RWPE2 (cell line): ENCODE data around the gene PRR7.

Experiments used
- ATAC-seq: fragments of 200-7000 bp; cut with Tn5 transposase; 3 replicates; pipeline ENCODE4 v1.9.1; 2021; ENCODE audit warnings: low read depth
- DNase-seq: peaks from one replicate; pipeline ENCODE4 v3.0.0-alpha.2; 2020; ENCODE audit warnings: low spot score
- H3K27ac ChIP-seq: fragments of 450-650 bp; 2 replicates; pipeline ENCODE4 v1.5.1; 2017; ENCODE audit warnings: mild to moderate bottlenecking; ENCODE audit not compliant: poor library complexity, severe bottlenecking
- H3K27me3 ChIP-seq: fragments of 250-450 bp; sonication (Bioruptor Pico); 2 replicates; pipeline ENCODE4 v1.5.1; 2021; ENCODE audit warnings: mild to moderate bottlenecking, moderate library complexity; ENCODE audit not compliant: insufficient read depth, poor library complexity, severe bottlenecking
- H3K36me3 ChIP-seq: fragments of 250-450 bp; sonication (Bioruptor Pico); 2 replicates; pipeline ENCODE4 v1.5.1; 2020; ENCODE audit warnings: low read depth, mild to moderate bottlenecking, moderate library complexity
- H3K4me1 ChIP-seq: fragments of 250-450 bp; sonication (Bioruptor Pico); 2 replicates; pipeline ENCODE4 v1.5.1; 2021; ENCODE audit warnings: mild to moderate bottlenecking, moderate library complexity; ENCODE audit not compliant: insufficient read depth, poor library complexity, severe bottlenecking
- H3K4me3 ChIP-seq: fragments of 250-450 bp; sonication (Bioruptor Pico); 2 replicates; pipeline ENCODE4 v1.5.1; 2021; ENCODE audit warnings: mild to moderate bottlenecking, moderate library complexity; ENCODE audit not compliant: severe bottlenecking
- H3K9me3 ChIP-seq: fragments of 250-450 bp; sonication (Bioruptor Pico); 2 replicates; pipeline ENCODE4 v1.5.1; 2021; ENCODE audit warnings: mild to moderate bottlenecking, moderate library complexity; ENCODE audit not compliant: severe bottlenecking
- CTCF ChIP-seq: fragments of 450-650 bp; IDR thresholded peaks from one replicate; pipeline ENCODE4 v1.5.1; 2017; ENCODE audit warnings: mild to moderate bottlenecking, moderate library complexity; ENCODE audit not compliant: poor library complexity, severe bottlenecking

PRR7 gene

GRCh38 chr5:177439518-177440053 lies 7.0 kb upstream of the PRR7 start:
- no peaks in the 10 kb centered on the region for H3K9me3 ChIP-seq
- no peak for TF ChIP-seq CTCF
- no peak overlapping the region for H3K4me3 ChIP-seq
- H3K36me3 ChIP-seq: peaks cover 34% of the 10 kb centered on the region
- H3K27ac ChIP-seq: no peak overlapping the region
- no peak for DNase-seq
- no peak for ATAC-seq
- no peaks in the 10 kb centered on the region for H3K27me3 ChIP-seq
- no peaks in the 10 kb centered on the region for H3K4me1 ChIP-seq

- no peaks in the 10 kb centered on the region for H3K27me3 ChIP-seq
- H3K9me3 ChIP-seq: no peaks in the 10 kb centered on the region
- no peak overlapping the region for H3K27ac ChIP-seq
- H3K4me3 ChIP-seq: no peak overlapping the region
- ATAC-seq (no peak), DNase-seq (peak; percentile 75)
- peaks cover 26% of the 10 kb centered on the region for H3K36me3 ChIP-seq
- TF ChIP-seq CTCF: no peak
- no peaks in the 10 kb centered on the region for H3K4me1 ChIP-seq
Measured at GRCh38 chr5:177440211-177440989, 6.2 kb upstream of the PRR7 start.

GRCh38 chr5:177440990-177441780 lies 5.4 kb upstream of the PRR7 start:
- no peak for TF ChIP-seq CTCF
- Histone ChIP-seq H3K27ac (no peak overlapping the region), H3K4me1 (no peaks in the 10 kb centered on the region), H3K4me3 (no peak overlapping the region), H3K9me3 (no peaks in the 10 kb centered on the region), H3K36me3 (peaks cover 20% of the 10 kb centered on the region), H3K27me3 (no peaks in the 10 kb centered on the region)
- 0 out of 3 replicates have a peak, but pooled peaks have one; percentile 0 for ATAC-seq
- no peak for DNase-seq

- TF ChIP-seq CTCF: no peak
- ATAC-seq (peak; percentile 3), DNase-seq (no peak)
- Histone ChIP-seq H3K9me3 (no peaks in the 10 kb centered on the region), H3K27me3 (no peaks in the 10 kb centered on the region), H3K27ac (peak overlapping the region; percentile 0), H3K4me3 (no peak overlapping the region), H3K36me3 (peaks cover 10% of the 10 kb centered on the region), H3K4me1 (no peaks in the 10 kb centered on the region)
Measured at GRCh38 chr5:177442066-177442826, 4.4 kb upstream of the PRR7 start.
